Prostate gland (tissue), 2 donors: Measurements from ENCODE around the gene DPP3.

Experiments used
- POLR2A ChIP-seq: fragments of 450-650 bp; IDR thresholded peaks from one replicate; pipeline ENCODE4 v1.6.1; 2016; ENCODE audit warnings: antibody characterized with exemption, mild to moderate bottlenecking
- POLR2AphosphoS5 ChIP-seq: sonication (generic); formaldehyde crosslinking; IDR thresholded peaks from one replicate; pipeline ENCODE4 v1.6.1; 2017; ENCODE audit warnings: antibody characterized with exemption
- TF ChIP-seq, protein P1 (sequence below), 4 experiments: fragments of 200-600 bp in 2 of 4; fragments of 450-650 bp in 2 of 4; sonication (generic) in 2 of 4; IDR thresholded peaks; 1 replicate in 3 of 4; 2 replicates in 1 of 4; pipeline ENCODE4 v1.5.1; 2016 to 2019; ENCODE audit warnings: antibody characterized with exemption in 4 of 4, mild to moderate bottlenecking in 2 of 4, moderate library complexity in 2 of 4

- TF ChIP-seq, protein P1, sequence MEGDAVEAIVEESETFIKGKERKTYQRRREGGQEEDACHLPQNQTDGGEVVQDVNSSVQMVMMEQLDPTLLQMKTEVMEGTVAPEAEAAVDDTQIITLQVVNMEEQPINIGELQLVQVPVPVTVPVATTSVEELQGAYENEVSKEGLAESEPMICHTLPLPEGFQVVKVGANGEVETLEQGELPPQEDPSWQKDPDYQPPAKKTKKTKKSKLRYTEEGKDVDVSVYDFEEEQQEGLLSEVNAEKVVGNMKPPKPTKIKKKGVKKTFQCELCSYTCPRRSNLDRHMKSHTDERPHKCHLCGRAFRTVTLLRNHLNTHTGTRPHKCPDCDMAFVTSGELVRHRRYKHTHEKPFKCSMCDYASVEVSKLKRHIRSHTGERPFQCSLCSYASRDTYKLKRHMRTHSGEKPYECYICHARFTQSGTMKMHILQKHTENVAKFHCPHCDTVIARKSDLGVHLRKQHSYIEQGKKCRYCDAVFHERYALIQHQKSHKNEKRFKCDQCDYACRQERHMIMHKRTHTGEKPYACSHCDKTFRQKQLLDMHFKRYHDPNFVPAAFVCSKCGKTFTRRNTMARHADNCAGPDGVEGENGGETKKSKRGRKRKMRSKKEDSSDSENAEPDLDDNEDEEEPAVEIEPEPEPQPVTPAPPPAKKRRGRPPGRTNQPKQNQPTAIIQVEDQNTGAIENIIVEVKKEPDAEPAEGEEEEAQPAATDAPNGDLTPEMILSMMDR (IDR thresholded peaks at IDR 0.05): no peak
- TF ChIP-seq POLR2A (no peak), POLR2AphosphoS5 (no peak)
These were observed 4.7 kb downstream of the DPP3 start for GRCh38 chr11:66484806-66485380.
